HG02588 (cell line): ENCODE measurements around the gene SOCS4.
"Not testable (repeated sequence)": the region's sequence is repeated elsewhere in the genome, so short reads cannot be mapped to it uniquely, and the experiment has no call there.

Source experiments
- ATAC-seq: cut with Tn5 transposase; IDR thresholded peaks from one replicate; pipeline ENCODE4 v1.9.1; 2021; ENCODE audit warnings: mild to moderate bottlenecking, moderate library complexity; ENCODE audit not compliant: unreplicated experiment

The SOCS4 gene, protein sequence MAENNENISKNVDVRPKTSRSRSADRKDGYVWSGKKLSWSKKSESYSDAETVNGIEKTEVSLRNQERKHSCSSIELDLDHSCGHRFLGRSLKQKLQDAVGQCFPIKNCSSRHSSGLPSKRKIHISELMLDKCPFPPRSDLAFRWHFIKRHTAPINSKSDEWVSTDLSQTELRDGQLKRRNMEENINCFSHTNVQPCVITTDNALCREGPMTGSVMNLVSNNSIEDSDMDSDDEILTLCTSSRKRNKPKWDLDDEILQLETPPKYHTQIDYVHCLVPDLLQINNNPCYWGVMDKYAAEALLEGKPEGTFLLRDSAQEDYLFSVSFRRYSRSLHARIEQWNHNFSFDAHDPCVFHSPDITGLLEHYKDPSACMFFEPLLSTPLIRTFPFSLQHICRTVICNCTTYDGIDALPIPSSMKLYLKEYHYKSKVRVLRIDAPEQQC

GRCh38 chr14:55026793-55027561 lies at the start of gene SOCS4, which contains the start of gene WDHD1:
Gene SOCS4 (plus strand): TSS chr14:55027236. CDS start chr14:55043042, 15,806 bp downstream.
Gene WDHD1 (minus strand): TSS chr14:55027099. CDS start chr14:55026787, 312 bp downstream.
- peak; percentile 96 for ATAC-seq

GRCh38 chr14:54979039-54979438 lies 48.0 kb upstream of the SOCS4 start:
- no peak for ATAC-seq

DNA sequence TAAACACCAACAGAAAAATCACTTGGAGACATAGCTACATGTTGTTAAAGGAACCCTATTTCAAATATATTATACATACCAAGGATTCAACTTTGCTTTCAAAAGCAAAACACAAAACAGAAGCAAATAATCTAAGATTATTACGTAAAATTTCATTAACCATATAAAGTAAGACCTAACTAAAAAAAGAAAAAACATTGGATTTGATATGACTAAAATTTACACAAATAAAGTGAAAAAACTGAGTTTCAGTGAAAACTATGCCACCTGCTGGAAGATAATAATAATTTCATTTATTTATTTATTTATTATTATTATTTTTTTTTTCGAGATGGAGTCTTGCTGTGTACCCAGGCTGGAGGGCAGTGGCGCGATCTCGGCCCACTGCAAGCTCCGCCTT lies 45.3 kb upstream of the SOCS4 start:
- ATAC-seq: no peak

DNA sequence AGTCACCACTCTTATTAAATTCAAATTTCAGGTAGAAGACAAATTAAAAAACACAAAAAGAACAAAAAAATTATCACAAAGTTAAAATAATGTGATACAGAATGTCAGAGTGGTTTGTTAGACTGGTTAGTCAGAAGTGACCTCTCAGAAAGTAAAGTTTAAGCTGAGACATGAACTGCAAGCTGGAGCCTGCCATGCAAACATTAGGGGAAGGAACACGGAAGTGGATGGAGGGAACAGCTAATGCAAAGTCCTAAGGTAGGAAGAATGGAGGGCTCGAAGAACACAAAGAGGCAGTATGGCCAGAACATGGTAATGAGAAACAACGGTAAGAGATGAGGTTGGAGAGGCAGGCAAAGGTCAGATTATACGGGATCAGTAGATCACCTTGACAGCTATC lies 41.9 kb upstream of the SOCS4 start:
- ATAC-seq: no peak

GRCh38 chr14:55000381-55000780 lies 26.7 kb upstream of the SOCS4 start:
- ATAC-seq: no peak

GRCh38 chr14:55005071-55005470 lies 22.0 kb upstream of the SOCS4 start:
- ATAC-seq: no peak

GRCh38 chr14:55015006-55015405 lies 12.0 kb upstream of the SOCS4 start:
- ATAC-seq: no peak

- ATAC-seq: no peak
Measured at GRCh38 chr14:55019968-55020554, 7.0 kb upstream of the SOCS4 start.

GRCh38 chr14:55024365-55024764 lies 2.7 kb upstream of the SOCS4 start:
- ATAC-seq: not testable (repeated sequence)

DNA sequence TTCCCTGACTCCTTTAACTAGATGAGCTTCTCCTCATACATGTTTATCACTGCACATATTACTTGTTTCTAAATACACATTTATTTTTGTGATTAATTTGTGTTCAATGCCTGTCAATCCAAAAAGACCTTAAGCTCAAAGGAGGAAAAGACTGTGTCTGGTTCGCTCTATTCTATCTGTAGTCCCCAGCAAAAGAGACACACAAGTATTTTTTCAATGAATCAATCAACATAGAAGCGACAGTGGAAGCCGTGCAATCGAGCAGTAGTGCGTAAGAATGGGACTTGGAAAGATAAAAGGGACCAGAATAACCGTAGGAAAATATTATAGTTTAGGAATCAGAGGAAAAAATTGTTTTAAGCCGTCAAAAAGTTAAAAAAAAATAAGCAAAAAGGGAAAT lies 1.1 kb upstream of the SOCS4 start:
- ATAC-seq: no peak

GRCh38 chr14:55026441-55026792 lies 619 bp upstream of the SOCS4 start:
- no peak for ATAC-seq

DNA sequence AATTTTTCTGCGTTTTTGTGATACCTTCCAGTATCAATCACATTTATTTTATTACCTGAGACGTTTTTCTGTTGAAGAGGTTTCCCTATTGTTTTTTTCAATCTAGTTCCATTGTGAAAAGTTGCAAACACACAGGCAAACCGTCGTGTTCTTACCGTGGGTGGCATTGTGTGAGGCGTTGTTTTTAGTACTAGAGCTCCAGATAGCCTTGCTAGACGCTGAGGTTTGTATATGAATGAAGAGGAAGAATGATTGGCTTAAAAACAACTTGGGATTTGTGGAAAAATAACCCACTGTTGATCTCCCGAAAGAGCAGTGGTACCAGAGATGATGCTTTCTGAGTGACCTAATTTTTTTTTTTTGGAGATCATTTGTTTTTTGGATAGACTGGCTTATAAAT lies 1.0 kb downstream of the SOCS4 start:
- ATAC-seq: no peak

GRCh38 chr14:55028476-55028875 lies 1.4 kb downstream of the SOCS4 start:
- no peak for ATAC-seq

- no peak for ATAC-seq
Measured at GRCh38 chr14:55031190-55031589, 4.2 kb downstream of the SOCS4 start.

GRCh38 chr14:55037995-55038394 lies 11.0 kb downstream of the SOCS4 start:
- ATAC-seq: not testable (repeated sequence)

- no peak for ATAC-seq
Measured at GRCh38 chr14:55038708-55039107, 11.7 kb downstream of the SOCS4 start.

- no peak for ATAC-seq
Measured at GRCh38 chr14:55043528-55043927, 16.5 kb downstream of the SOCS4 start.

DNA sequence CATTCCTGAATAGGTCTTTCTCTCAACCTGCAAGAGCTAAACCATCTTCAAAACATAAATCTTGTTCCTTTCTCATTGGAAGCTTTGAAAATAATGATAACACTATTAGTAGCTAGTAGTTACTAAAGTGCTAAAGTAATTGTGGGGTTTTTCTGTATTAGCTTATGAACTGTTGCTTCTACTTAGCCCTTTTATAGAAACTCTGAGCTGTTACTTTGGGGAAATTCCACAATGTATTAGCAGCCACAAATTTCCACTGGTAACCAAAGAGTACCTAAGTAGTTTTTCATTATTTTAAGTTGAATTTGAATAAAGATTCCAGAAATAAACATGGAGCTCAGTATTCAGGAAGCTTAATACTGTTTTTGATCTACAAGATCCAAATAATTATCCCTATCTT lies 18.1 kb downstream of the SOCS4 start:
- no peak for ATAC-seq

- no peak for ATAC-seq
Measured at GRCh38 chr14:55047301-55048053, 20.4 kb downstream of the SOCS4 start.

- ATAC-seq: no peak
Measured at GRCh38 chr14:55048900-55049436, 21.9 kb downstream of the SOCS4 start.

DNA sequence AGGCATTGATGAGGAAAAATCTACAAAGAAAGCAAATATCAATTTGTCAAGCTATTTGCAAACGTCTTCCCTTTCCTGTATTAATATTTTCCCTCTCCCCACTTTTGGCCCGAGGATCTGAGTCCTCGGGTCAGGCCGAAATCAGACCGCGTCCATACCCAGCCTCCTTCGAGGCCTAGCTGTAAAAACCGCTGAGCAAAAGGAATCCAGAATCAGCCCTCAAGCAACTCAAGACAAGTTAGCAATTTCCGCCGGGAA lies 24.1 kb downstream of the SOCS4 start:
- no peak for ATAC-seq
